ENCODE measurements around the gene CHMP1B.

Gene CHMP1B

DNA sequence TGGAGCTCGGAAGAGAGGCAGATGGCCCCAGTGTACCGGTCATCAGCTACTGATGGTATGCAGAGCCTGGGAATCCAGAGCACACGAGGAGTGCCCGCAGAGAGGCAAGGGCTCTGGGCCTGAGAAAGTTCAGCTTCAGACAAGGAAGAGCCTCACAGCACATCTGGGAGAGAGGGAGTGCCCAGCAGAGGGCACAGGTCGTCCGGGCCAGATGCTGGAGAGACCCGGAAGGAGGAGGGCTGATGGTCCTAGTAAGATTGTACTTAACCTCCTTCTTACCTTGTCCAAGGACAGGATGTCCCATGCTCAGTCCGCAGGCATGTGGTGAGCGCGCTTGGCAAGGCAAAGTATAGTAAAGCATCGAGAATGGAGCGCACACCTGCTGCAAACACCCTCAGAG, 24.4 kb upstream of the CHMP1B start:
- H3K4me3 Mint-ChIP-seq, result no peak overlapping the region
- H3K9me3 Mint-ChIP-seq, result no peaks in the 10 kb centered on the region
- H3K27me3 Mint-ChIP-seq (ENCODE audit: low read depth), result no peaks in the 10 kb centered on the region
- peaks cover 6% of the 10 kb centered on the region for H3K4me1 Mint-ChIP-seq
- no peak overlapping the region for H3K27ac Mint-ChIP-seq
- TF ChIP-seq, protein P1, sequence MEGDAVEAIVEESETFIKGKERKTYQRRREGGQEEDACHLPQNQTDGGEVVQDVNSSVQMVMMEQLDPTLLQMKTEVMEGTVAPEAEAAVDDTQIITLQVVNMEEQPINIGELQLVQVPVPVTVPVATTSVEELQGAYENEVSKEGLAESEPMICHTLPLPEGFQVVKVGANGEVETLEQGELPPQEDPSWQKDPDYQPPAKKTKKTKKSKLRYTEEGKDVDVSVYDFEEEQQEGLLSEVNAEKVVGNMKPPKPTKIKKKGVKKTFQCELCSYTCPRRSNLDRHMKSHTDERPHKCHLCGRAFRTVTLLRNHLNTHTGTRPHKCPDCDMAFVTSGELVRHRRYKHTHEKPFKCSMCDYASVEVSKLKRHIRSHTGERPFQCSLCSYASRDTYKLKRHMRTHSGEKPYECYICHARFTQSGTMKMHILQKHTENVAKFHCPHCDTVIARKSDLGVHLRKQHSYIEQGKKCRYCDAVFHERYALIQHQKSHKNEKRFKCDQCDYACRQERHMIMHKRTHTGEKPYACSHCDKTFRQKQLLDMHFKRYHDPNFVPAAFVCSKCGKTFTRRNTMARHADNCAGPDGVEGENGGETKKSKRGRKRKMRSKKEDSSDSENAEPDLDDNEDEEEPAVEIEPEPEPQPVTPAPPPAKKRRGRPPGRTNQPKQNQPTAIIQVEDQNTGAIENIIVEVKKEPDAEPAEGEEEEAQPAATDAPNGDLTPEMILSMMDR (IDR thresholded peaks at IDR 0.05; ENCODE audit: unreplicated experiment in 3 of 3), result no peak
- H3K36me3 Mint-ChIP-seq (ENCODE audit: low read depth), result no peaks in the 10 kb centered on the region

DNA sequence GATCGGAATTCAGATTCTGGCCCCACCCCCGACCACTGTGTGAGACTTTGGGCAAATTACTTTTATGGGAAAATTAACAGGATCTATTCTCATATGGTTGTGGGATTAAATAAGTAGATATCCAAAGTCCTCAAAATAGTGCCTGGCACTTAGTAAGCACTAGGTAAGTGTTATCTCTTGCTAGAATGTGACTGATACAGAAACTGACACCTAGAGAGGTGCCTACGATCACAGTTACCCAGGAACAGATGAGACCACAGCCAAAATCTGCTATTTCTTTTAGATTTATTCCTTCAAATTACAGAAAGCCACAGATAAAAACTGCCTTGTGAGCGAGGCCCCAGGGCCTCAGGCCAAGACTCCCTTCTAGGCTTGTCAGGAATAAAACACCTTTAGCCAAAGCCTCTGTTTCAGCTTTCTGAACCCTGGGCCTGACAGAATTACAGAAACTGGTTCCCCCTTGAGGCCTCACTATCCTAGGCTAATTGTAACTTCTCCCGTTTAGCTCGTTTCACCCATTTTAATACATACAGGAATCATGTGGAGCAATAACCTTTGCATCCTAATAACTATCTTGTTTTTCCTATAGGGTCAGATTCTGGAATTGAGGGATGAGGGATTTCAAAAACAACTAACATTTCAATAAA, 22.3 kb upstream of the CHMP1B start:
- no peak overlapping the region for H3K4me3 Mint-ChIP-seq
- H3K27me3 Mint-ChIP-seq (ENCODE audit: low read depth), result no peaks in the 10 kb centered on the region
- H3K9me3 Mint-ChIP-seq, result no peaks in the 10 kb centered on the region
- TF ChIP-seq, protein P1 (IDR thresholded peaks at IDR 0.05; ENCODE audit: unreplicated experiment in 3 of 3), result no peak
- peaks cover 6% of the 10 kb centered on the region for H3K4me1 Mint-ChIP-seq
- H3K27ac Mint-ChIP-seq, result no peak overlapping the region
- no peaks in the 10 kb centered on the region for H3K36me3 Mint-ChIP-seq (ENCODE audit: low read depth)

DNA sequence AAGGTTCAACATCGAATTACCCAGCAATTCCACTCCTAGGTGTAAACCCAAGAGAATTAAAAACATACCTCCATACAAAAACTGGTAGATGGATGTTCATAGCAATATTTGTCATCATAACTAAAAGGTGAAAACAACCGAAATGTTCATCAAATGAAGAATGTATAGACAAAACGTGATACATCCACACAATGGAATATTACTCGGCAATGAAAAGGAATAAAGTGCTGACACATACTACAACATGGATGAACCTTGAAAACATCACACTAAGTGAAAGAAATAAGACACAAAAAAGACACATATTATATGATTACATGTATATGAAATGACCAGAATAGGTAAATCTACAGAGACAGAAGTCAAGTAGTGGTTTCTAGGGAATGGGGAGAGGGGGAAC, 20.6 kb upstream of the CHMP1B start:
- Mint-ChIP-seq H3K9me3 (no peaks in the 10 kb centered on the region), H3K4me3 (no peak overlapping the region), H3K4me1 (peaks cover 6% of the 10 kb centered on the region), H3K27me3 (ENCODE audit: low read depth) (no peaks in the 10 kb centered on the region), H3K36me3 (ENCODE audit: low read depth) (no peaks in the 10 kb centered on the region), H3K27ac (no peak overlapping the region)
- TF ChIP-seq, protein P1 (IDR thresholded peaks at IDR 0.05; ENCODE audit: unreplicated experiment in 3 of 3), result no peak

DNA sequence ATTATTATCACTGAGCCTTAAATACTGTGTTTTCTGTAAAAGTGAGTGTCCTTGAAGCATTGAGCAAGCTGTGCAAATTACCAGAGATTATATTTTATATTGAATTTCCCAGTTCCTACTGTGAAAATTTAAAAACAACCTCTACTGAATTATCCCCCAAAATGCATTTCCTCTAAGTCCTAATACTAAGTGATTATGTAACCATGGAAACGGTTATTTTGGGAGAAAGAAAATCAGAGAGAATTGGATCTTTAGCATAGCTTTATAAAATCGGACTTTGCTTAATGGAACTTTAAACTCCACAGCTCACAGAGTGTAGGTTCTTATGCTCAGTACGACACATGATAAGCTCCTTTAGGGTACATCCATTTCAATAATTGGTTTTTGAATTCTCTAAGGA, 19.3 kb upstream of the CHMP1B start:
- H3K4me3 Mint-ChIP-seq, result no peak overlapping the region
- no peaks in the 10 kb centered on the region for H3K36me3 Mint-ChIP-seq (ENCODE audit: low read depth)
- no peaks in the 10 kb centered on the region for H3K9me3 Mint-ChIP-seq
- H3K4me1 Mint-ChIP-seq, result peaks cover 6% of the 10 kb centered on the region
- H3K27me3 Mint-ChIP-seq (ENCODE audit: low read depth), result no peaks in the 10 kb centered on the region
- TF ChIP-seq, protein P1 (IDR thresholded peaks at IDR 0.05; ENCODE audit: unreplicated experiment in 3 of 3), result no peak
- no peak overlapping the region for H3K27ac Mint-ChIP-seq

DNA sequence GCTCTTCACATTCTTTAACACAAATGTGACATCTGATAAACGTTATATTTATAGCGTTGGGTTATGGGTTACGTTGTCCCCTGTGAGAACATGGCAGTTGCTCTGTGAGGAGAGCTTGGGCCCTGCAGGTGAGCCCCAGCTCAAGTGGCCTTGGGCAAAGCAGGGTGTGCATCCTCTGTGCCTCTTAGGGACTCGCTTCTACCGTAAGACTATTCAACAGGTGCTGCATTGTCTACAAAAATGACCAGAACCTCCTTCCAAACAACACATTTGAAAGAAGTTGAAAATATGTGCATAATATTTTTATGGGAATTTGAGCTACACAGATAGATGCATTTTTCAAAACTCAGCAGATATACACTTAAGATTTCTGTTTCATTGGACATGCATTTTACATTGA, 16.4 kb upstream of the CHMP1B start:
- TF ChIP-seq, protein P1 (IDR thresholded peaks at IDR 0.05; ENCODE audit: unreplicated experiment in 3 of 3), result no peak
- Mint-ChIP-seq H3K9me3 (no peaks in the 10 kb centered on the region), H3K36me3 (ENCODE audit: low read depth) (no peaks in the 10 kb centered on the region), H3K27me3 (ENCODE audit: low read depth) (no peaks in the 10 kb centered on the region), H3K4me3 (no peak overlapping the region), H3K4me1 (no peaks in the 10 kb centered on the region), H3K27ac (no peak overlapping the region)

DNA sequence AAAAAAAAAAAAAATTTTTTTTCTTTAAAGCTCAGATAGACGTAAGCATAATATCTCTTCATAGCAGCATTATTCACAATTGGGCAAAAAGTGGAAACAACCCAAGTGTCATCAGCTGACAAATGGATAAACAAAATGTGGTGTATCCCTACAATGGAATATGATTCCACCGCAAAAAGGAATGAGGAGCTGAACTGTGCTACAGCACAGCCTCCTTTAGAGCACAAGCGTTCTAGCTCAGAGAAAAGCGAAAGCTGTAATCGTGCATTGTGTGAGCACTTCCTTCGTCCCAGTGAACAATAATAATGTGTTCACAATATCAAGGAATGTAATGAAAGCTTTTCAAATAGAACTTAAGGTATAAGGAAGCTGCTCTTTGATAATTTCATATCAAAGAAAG, 11.7 kb upstream of the CHMP1B start:
- no peak overlapping the region for H3K27ac Mint-ChIP-seq
- no peaks in the 10 kb centered on the region for H3K36me3 Mint-ChIP-seq (ENCODE audit: low read depth)
- no peaks in the 10 kb centered on the region for H3K9me3 Mint-ChIP-seq
- H3K4me3 Mint-ChIP-seq, result no peak overlapping the region
- TF ChIP-seq, protein P1 (IDR thresholded peaks at IDR 0.05; ENCODE audit: unreplicated experiment in 3 of 3), result no peak
- H3K4me1 Mint-ChIP-seq, result no peaks in the 10 kb centered on the region
- H3K27me3 Mint-ChIP-seq (ENCODE audit: low read depth), result no peaks in the 10 kb centered on the region

All from nephron (organoid).